CD14-positive monocyte (primary cell): Measurements from ENCODE around the gene CKMT2. TPM values are rescaled to one million over a fixed set of nuclear protein-coding genes. Genes with fewer than 3 reads are reported as not detected.

ENCODE experiments used
- DNase-seq, 3 donors: peaks; one replicate each; pipeline ENCODE4 v3.0.0-alpha.2; 2011 to 2022
- H2AFZ ChIP-seq: 2 replicates; pipeline ENCODE4 v1.6.0; 2012; ENCODE audit warnings: mild to moderate bottlenecking, low read depth, low read length, inconsistent platforms; ENCODE audit not compliant: insufficient read depth, poor library complexity, severe bottlenecking
- H3K27ac ChIP-seq, 2 donors: 1 replicate in 1 of 2; 2 replicates in 1 of 2; pipeline ENCODE4 v1.5.1; 2012 to 2013; ENCODE audit warnings: low read length in 2 of 2, control low read depth in 1 of 2, inconsistent platforms in 1 of 2, low read depth in 1 of 2, mild to moderate bottlenecking in 1 of 2
- H3K27me3 ChIP-seq, 2 donors: one replicate each; pipeline versions ENCODE4 v1.6.0 to v1.6.1; 2011 to 2013; ENCODE audit warnings: low read length in 2 of 2; ENCODE audit not compliant: control insufficient read depth in 2 of 2, insufficient read depth in 2 of 2
- H3K36me3 ChIP-seq, 2 donors: replicated peaks in 1 of 2; 1 replicate in 1 of 2; 2 replicates in 1 of 2; pipeline versions ENCODE4 v1.5.1 to v1.6.1; 2012 to 2013; ENCODE audit warnings: low read length in 2 of 2, control low read depth in 1 of 2, inconsistent platforms in 1 of 2, mild to moderate bottlenecking in 1 of 2; ENCODE audit not compliant: insufficient read depth in 2 of 2, control insufficient read depth in 1 of 2
- H3K4me1 ChIP-seq, 2 donors: 1 replicate in 1 of 2; 2 replicates in 1 of 2; pipeline versions ENCODE4 v1.5.1 to v1.6.1; 2012 to 2013; ENCODE audit warnings: low read length in 2 of 2, control low read depth in 1 of 2, inconsistent platforms in 1 of 2, mild to moderate bottlenecking in 1 of 2, moderate library complexity in 1 of 2; ENCODE audit not compliant: insufficient read depth in 2 of 2, control insufficient read depth in 1 of 2
- H3K4me2 ChIP-seq: replicated peaks from 2 replicates; pipeline ENCODE3; 2012; ENCODE audit warnings: low read length, moderate library complexity, mild to moderate bottlenecking; ENCODE audit not compliant: poor library complexity, severe bottlenecking; ENCODE audit errors: extremely low read depth
- H3K4me3 ChIP-seq, 3 experiments: fragments of 200-600 bp in 1 of 3; sonication (generic) in 1 of 3; replicated peaks in 1 of 3; 1 replicate in 2 of 3; 2 replicates in 1 of 3; pipeline ENCODE4 v1.5.1; 2011 to 2013; ENCODE audit warnings: low read length in 3 of 3, mild to moderate bottlenecking in 3 of 3, control low read depth in 2 of 3, low read depth in 2 of 3, inconsistent platforms in 1 of 3, moderate library complexity in 1 of 3
- H3K79me2 ChIP-seq: 2 replicates; pipeline ENCODE4 v1.6.0; 2012; ENCODE audit warnings: mild to moderate bottlenecking, control low read depth, inconsistent platforms, low read length, moderate library complexity; ENCODE audit not compliant: insufficient read depth
- H3K9ac ChIP-seq: 2 replicates; pipeline ENCODE4 v1.6.0; 2017; ENCODE audit warnings: low read length, mild to moderate bottlenecking; ENCODE audit not compliant: insufficient read depth, poor library complexity, severe bottlenecking
- H3K9me3 ChIP-seq, 2 donors: replicated peaks in 1 of 2; 1 replicate in 1 of 2; 2 replicates in 1 of 2; pipeline versions ENCODE4 v1.5.1 to v1.6.1; 2012 to 2013; ENCODE audit warnings: low read length in 2 of 2, control low read depth in 1 of 2; ENCODE audit not compliant: control insufficient read depth in 1 of 2, insufficient read depth in 1 of 2
- H4K20me1 ChIP-seq: 2 replicates; pipeline ENCODE4 v1.6.0; 2012; ENCODE audit warnings: mild to moderate bottlenecking, low read length, control low read depth, moderate library complexity; ENCODE audit not compliant: insufficient read depth
- H3K27ac Mint-ChIP-seq, 7 donors: one replicate each; pipeline ENCODE4 v1.8.0; 2020; ENCODE audit warnings: mild to moderate bottlenecking in 7 of 7, mixed read lengths in 7 of 7, moderate library complexity in 6 of 7, inconsistent platforms in 2 of 7
- H3K27me3 Mint-ChIP-seq, 3 donors: one replicate each; pipeline ENCODE4 v1.8.0; 2021 to 2022; ENCODE audit warnings: low read depth in 3 of 3, mild to moderate bottlenecking in 3 of 3, mixed read lengths in 3 of 3, moderate library complexity in 3 of 3, inconsistent platforms in 1 of 3
- H3K36me3 Mint-ChIP-seq, 2 donors: one replicate each; pipeline ENCODE4 v1.8.0; 2020; ENCODE audit warnings: mixed read lengths in 2 of 2, inconsistent platforms in 1 of 2, mild to moderate bottlenecking in 1 of 2
- H3K4me1 Mint-ChIP-seq: one replicate; pipeline ENCODE4 v1.8.0; 2020; ENCODE audit warnings: mild to moderate bottlenecking, mixed read lengths
- H3K4me3 Mint-ChIP-seq, 2 donors: one replicate each; pipeline ENCODE4 v1.8.0; 2020; ENCODE audit warnings: mild to moderate bottlenecking in 2 of 2, mixed read lengths in 2 of 2, moderate library complexity in 1 of 2
- H3K9me3 Mint-ChIP-seq, 7 donors: one replicate each; pipeline ENCODE4 v1.8.0; 2020 to 2022; ENCODE audit warnings: mixed read lengths in 7 of 7, mild to moderate bottlenecking in 6 of 7, moderate library complexity in 6 of 7, inconsistent platforms in 2 of 7
- CTCF ChIP-seq: fragments of 200-600 bp; IDR thresholded peaks from one replicate; pipeline ENCODE4 v1.8.0; 2022; ENCODE audit warnings: antibody characterized with exemption, mild to moderate bottlenecking
- WGBS: methylation state at CpG from one replicate; pipeline ENCODE4 v1.1.5; 2013; ENCODE audit warnings: missing lambda C conversion rate; ENCODE audit not compliant: insufficient coverage; 5-methylcytosine and 5-hydroxymethylcytosine counted together
- intact Hi-C, 2 donors: fragments of 100-400 bp; cut with micrococcal nuclease; formaldehyde crosslinking; loops; one replicate each; pipeline versions ENCODE4 v1.15.0 to v1.15.1; 2023
- polyA plus RNA-seq, 3 donors: library from polyadenylated mRNA; depleted of rRNA in 1 of 3; unstranded in 2 of 3; stranded (reverse) in 1 of 3; fragments of 300-500 nt in 2 of 3; fragments of >200 nt in 1 of 3; fragmentation: Illumina TruSeq in 2 of 3; gene quantifications; 1 replicate in 2 of 3; 2 replicates in 1 of 3; pipeline ENCODE4 v1.2.3, GENCODE V29; 2012 to 2021

Gene CKMT2
- polyA plus RNA-seq, 3 donors, result not detected

- Histone ChIP-seq H4K20me1 (no peaks in the 10 kb centered on the region), H3K36me3 (peaks cover 12 to 16% of the 10 kb centered on the region in 2 donors), H3K9ac (no peak overlapping the region), H3K4me3 (no peak overlapping the region), H3K27ac (no peak overlapping the region), H3K9me3 (no peaks in the 10 kb centered on the region), H3K79me2 (peaks cover 22% of the 10 kb centered on the region), H3K27me3 (no peaks in the 10 kb centered on the region), H3K4me1 (peaks cover 21 to 22% of the 10 kb centered on the region in 2 donors), H3K4me2 (no peak overlapping the region), H2AFZ (no peak overlapping the region)
- no peak for TF ChIP-seq CTCF
- Mint-ChIP-seq H3K4me1 (peaks cover 29% of the 10 kb centered on the region), H3K36me3 (peaks cover 14 to 15% of the 10 kb centered on the region in 2 donors), H3K9me3 (peaks cover 0 to 9% (median 3%) of the 10 kb centered on the region in 7 donors), H3K27ac (no peak overlapping the region), H3K27me3 (peaks cover 0 to 3% (median 0%) of the 10 kb centered on the region in 3 donors), H3K4me3 (no peak overlapping the region)
- WGBS, result no CpG with 5 or more reads among the region's 1 CpG
- intact Hi-C loops, result loop anchor here in 1 of 2 donors (5.0 kb wide), 1 partner anchor 974 kb away; the partner anchor contains the start of gene RPS23
- DNase-seq, result no peak
Observed at GRCh38 chr5:81303563-81303962, 70.4 kb downstream of the CKMT2 start.

GRCh38 chr5:81305785-81306184, 72.7 kb downstream of the CKMT2 start:
- no peak for TF ChIP-seq CTCF
- H3K27me3 Mint-ChIP-seq, result peaks cover 0 to 1% (median 0%) of the 10 kb centered on the region in 3 donors
- peaks cover 0 to 6% (median 2%) of the 10 kb centered on the region in 7 donors for H3K9me3 Mint-ChIP-seq
- H3K27ac ChIP-seq, result no peak overlapping the region
- no peak overlapping the region for H3K9ac ChIP-seq
- no peak overlapping the region for H3K4me2 ChIP-seq
- H3K4me1 Mint-ChIP-seq, result peaks cover 16% of the 10 kb centered on the region
- intact Hi-C loops, result no loop called here
- H3K36me3 ChIP-seq, result peaks cover 27 to 37% of the 10 kb centered on the region in 2 donors
- peaks cover 29 to 37% of the 10 kb centered on the region in 2 donors for H3K36me3 Mint-ChIP-seq
- H3K4me3 Mint-ChIP-seq, result no peak overlapping the region
- no peak overlapping the region for H3K4me3 ChIP-seq
- no peaks in the 10 kb centered on the region for H3K9me3 ChIP-seq
- H3K27ac Mint-ChIP-seq, result no peak overlapping the region
- no peak for DNase-seq
- H3K79me2 ChIP-seq, result peaks cover 22% of the 10 kb centered on the region
- H4K20me1 ChIP-seq, result no peaks in the 10 kb centered on the region
- peaks cover 9 to 13% of the 10 kb centered on the region in 2 donors for H3K4me1 ChIP-seq
- H3K27me3 ChIP-seq, result no peaks in the 10 kb centered on the region
- H2AFZ ChIP-seq, result no peak overlapping the region
